Measurements from ENCODE around the gene SRPK2. TPM values are rescaled to one million over a fixed set of nuclear protein-coding genes. Genes with fewer than 3 reads are reported as not detected.

Gene SRPK2
- total and polyA plus RNA-seq, 4 donors = 7.8 to 19.7 (median 16.7) TPM

DNA sequence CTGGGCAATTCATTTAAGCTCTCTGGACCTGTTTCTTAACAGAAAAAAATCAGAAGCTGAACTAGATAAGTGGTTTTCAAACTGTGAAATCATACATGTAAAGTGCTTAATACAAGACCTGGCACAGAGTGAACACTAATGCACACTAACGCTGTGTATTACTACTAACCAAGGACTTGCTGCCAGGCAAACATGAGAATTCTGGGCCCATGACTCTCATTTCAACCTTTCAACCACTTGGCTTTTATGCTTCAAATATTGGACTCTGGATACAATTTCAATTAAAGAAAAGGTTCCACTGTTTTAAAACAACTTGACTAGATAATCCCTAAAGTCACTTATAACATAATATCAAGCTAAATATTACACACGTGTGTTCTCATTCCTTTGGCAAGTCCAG, 73.4 kb downstream of the SRPK2 start:
- 41% methylated on average over 2 of the region's 2 CpGs for WGBS
- Histone ChIP-seq H3K4me3 (ENCODE audit: low read depth in 1 of 3, low read length in 3 of 3) (no peak overlapping the region), H3K4me1 (ENCODE audit: control insufficient read depth in 4 of 4, insufficient read depth in 4 of 4, low read length in 3 of 4) (peaks cover 2 to 29% (median 9%) of the 10 kb centered on the region in 4 donors), H3K27me3 (ENCODE audit: control insufficient read depth in 4 of 4, insufficient read depth in 4 of 4, low read length in 3 of 4) (no peaks in the 10 kb centered on the region), H3K9me3 (ENCODE audit: control insufficient read depth in 4 of 4, low read length in 3 of 4) (no peaks in the 10 kb centered on the region), H3K27ac (ENCODE audit: low read depth in 1 of 2, low read length in 2 of 2) (no peak overlapping the region), H3K36me3 (ENCODE audit: control insufficient read depth in 4 of 4, insufficient read depth in 3 of 4, low read depth in 1 of 4, low read length in 3 of 4) (no peaks in the 10 kb centered on the region), H3K9ac (ENCODE audit: low read depth in 1 of 2, low read length in 2 of 2) (no peak overlapping the region)
- peak; percentile 18 for TF ChIP-seq HNF4G (IDR thresholded peaks at IDR 0.05)
- peak; percentile 47 to 78 for TF ChIP-seq RXRA (IDR thresholded peaks at IDR 0.05)
- TF ChIP-seq, protein P1, sequence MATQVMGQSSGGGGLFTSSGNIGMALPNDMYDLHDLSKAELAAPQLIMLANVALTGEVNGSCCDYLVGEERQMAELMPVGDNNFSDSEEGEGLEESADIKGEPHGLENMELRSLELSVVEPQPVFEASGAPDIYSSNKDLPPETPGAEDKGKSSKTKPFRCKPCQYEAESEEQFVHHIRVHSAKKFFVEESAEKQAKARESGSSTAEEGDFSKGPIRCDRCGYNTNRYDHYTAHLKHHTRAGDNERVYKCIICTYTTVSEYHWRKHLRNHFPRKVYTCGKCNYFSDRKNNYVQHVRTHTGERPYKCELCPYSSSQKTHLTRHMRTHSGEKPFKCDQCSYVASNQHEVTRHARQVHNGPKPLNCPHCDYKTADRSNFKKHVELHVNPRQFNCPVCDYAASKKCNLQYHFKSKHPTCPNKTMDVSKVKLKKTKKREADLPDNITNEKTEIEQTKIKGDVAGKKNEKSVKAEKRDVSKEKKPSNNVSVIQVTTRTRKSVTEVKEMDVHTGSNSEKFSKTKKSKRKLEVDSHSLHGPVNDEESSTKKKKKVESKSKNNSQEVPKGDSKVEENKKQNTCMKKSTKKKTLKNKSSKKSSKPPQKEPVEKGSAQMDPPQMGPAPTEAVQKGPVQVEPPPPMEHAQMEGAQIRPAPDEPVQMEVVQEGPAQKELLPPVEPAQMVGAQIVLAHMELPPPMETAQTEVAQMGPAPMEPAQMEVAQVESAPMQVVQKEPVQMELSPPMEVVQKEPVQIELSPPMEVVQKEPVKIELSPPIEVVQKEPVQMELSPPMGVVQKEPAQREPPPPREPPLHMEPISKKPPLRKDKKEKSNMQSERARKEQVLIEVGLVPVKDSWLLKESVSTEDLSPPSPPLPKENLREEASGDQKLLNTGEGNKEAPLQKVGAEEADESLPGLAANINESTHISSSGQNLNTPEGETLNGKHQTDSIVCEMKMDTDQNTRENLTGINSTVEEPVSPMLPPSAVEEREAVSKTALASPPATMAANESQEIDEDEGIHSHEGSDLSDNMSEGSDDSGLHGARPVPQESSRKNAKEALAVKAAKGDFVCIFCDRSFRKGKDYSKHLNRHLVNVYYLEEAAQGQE (IDR thresholded peaks at IDR 0.05) = peak; percentile 51
- peak; percentile 59 for TF ChIP-seq SP1 (IDR thresholded peaks at IDR 0.05)
- TF ChIP-seq HNF4A (conservative IDR thresholded peaks at IDR 0.05) = peak; percentile 70 to 75
- TF ChIP-seq YY1 (IDR thresholded peaks at IDR 0.05) = no peak
- DNase-seq (ENCODE audit: low spot score) = no peak

DNA sequence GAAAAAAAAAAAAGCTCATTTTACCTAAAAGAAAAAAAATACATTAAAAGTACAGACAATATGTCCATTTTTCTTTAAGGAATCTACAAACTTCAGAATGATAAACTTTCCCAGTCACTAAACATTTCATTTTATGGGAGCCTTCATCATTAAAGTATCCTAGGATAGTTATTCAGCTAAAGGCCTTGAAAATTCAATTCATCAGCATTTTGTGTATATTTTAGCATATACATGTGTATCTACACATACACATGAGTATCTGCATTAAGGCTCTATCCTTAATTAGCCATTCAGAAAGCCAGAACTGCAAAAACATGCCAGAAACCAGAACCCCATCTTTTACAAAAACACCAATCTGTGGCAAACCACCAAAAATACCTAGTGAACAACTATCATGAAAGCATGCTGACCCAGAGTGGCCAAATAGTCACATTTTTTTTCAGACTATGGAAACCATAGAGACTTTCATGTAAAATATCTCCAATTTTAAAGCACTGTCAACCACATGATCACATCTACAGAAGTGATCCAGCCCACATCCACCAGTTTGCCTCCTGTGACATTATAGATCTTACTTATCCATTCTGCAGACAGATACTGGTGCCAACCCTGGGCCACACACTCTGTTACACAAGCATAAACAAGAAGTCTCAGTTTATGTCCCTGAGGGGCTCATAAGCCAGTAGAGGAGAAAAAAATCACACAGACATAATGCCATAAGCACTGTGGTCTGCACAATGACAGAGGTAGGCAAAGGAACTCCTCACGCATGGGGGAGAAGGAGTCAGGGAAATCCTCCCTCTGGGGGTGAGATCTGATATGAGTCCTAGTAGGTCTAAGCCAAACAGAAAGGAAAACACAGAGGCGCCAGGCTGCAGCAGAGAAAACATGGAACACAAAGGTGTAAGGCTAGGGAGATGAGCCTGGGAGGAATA, 79.2 kb downstream of the SRPK2 start:
- no peak for DNase-seq (ENCODE audit: low spot score)
- H3K27ac ChIP-seq (ENCODE audit: low read depth in 1 of 2, low read length in 2 of 2) = no peak overlapping the region
- H3K9ac ChIP-seq (ENCODE audit: low read depth in 1 of 2, low read length in 2 of 2) = no peak overlapping the region
- 91% methylated on average over 2 of the region's 2 CpGs for WGBS
- peaks cover 0 to 2% (median 0%) of the 10 kb centered on the region in 4 donors for H3K4me1 ChIP-seq (ENCODE audit: control insufficient read depth in 4 of 4, insufficient read depth in 4 of 4, low read length in 3 of 4)
- H3K27me3 ChIP-seq (ENCODE audit: control insufficient read depth in 4 of 4, insufficient read depth in 4 of 4, low read length in 3 of 4) = no peaks in the 10 kb centered on the region
- no peaks in the 10 kb centered on the region for H3K9me3 ChIP-seq (ENCODE audit: control insufficient read depth in 4 of 4, low read length in 3 of 4)
- TF ChIP-seq, protein P2, sequence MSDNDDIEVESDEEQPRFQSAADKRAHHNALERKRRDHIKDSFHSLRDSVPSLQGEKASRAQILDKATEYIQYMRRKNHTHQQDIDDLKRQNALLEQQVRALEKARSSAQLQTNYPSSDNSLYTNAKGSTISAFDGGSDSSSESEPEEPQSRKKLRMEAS (IDR thresholded peaks at IDR 0.05) = no peak
- no peak for TF ChIP-seq GABPA (IDR thresholded peaks at IDR 0.05 in 1 of 2, conservative IDR thresholded peaks at IDR 0.05 in 1 of 2)
- H3K4me3 ChIP-seq (ENCODE audit: low read depth in 1 of 3, low read length in 3 of 3) = no peak overlapping the region
- H3K36me3 ChIP-seq (ENCODE audit: control insufficient read depth in 4 of 4, insufficient read depth in 3 of 4, low read depth in 1 of 4, low read length in 3 of 4) = no peaks in the 10 kb centered on the region

DNA sequence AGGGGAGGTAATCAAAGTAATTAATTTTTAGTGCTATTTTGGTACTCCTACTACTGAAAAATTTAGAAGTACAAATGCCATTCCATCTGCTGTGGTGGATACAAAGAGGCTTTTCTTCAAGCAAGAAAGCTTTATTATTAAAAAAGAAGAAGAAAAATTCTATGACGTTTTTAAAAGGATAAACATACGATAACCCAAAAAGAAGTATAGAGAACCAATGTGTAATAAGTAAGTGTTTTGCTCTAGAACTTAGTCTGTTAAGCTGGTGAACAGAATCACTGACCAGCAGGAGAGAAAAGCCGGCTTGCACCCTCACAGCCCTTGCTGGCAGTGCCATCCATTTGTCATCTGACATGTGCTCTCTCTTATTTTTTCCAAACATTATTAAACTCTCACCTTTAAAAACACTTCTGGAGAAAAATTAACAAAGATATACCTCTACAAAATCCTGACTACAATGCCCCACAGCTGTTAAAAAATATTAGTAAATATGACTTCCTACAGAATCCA, 81.5 kb downstream of the SRPK2 start:
- Histone ChIP-seq H3K4me3 (ENCODE audit: low read depth in 1 of 3, low read length in 3 of 3) (no peak overlapping the region), H3K9ac (ENCODE audit: low read depth in 1 of 2, low read length in 2 of 2) (no peak overlapping the region), H3K27me3 (ENCODE audit: control insufficient read depth in 4 of 4, insufficient read depth in 4 of 4, low read length in 3 of 4) (no peaks in the 10 kb centered on the region), H3K36me3 (ENCODE audit: control insufficient read depth in 4 of 4, insufficient read depth in 3 of 4, low read depth in 1 of 4, low read length in 3 of 4) (no peaks in the 10 kb centered on the region), H3K9me3 (ENCODE audit: control insufficient read depth in 4 of 4, low read length in 3 of 4) (no peaks in the 10 kb centered on the region), H3K27ac (ENCODE audit: low read depth in 1 of 2, low read length in 2 of 2) (no peak overlapping the region), H3K4me1 (ENCODE audit: control insufficient read depth in 4 of 4, insufficient read depth in 4 of 4, low read length in 3 of 4) (peaks cover 0 to 6% (median 0%) of the 10 kb centered on the region in 4 donors)
- DNase-seq (ENCODE audit: low spot score) = no peak
- 84% methylated on average over 3 of the region's 3 CpGs for WGBS
- TF ChIP-seq HNF4G (IDR thresholded peaks at IDR 0.05) (no peak), EGR1 (IDR thresholded peaks at IDR 0.05; ENCODE audit: low read depth in 2 of 2) (no peak), SP1 (IDR thresholded peaks at IDR 0.05) (no peak), YY1 (IDR thresholded peaks at IDR 0.05) (no peak), FOXA2 (IDR thresholded peaks at IDR 0.05) (no peak), RXRA (IDR thresholded peaks at IDR 0.05) (no peak), TAF1 (conservative IDR thresholded peaks at IDR 0.05) (no peak), NR2F2 (IDR thresholded peaks at IDR 0.05) (no peak), FOXA1 (IDR thresholded peaks at IDR 0.05) (no peak), JUND (IDR thresholded peaks at IDR 0.05) (no peak)
- TF ChIP-seq, protein P2 (IDR thresholded peaks at IDR 0.05) = no peak
- TF ChIP-seq, protein P3, sequence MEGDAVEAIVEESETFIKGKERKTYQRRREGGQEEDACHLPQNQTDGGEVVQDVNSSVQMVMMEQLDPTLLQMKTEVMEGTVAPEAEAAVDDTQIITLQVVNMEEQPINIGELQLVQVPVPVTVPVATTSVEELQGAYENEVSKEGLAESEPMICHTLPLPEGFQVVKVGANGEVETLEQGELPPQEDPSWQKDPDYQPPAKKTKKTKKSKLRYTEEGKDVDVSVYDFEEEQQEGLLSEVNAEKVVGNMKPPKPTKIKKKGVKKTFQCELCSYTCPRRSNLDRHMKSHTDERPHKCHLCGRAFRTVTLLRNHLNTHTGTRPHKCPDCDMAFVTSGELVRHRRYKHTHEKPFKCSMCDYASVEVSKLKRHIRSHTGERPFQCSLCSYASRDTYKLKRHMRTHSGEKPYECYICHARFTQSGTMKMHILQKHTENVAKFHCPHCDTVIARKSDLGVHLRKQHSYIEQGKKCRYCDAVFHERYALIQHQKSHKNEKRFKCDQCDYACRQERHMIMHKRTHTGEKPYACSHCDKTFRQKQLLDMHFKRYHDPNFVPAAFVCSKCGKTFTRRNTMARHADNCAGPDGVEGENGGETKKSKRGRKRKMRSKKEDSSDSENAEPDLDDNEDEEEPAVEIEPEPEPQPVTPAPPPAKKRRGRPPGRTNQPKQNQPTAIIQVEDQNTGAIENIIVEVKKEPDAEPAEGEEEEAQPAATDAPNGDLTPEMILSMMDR (IDR thresholded peaks at IDR 0.05; ENCODE audit: low read depth, low read length, missing input control) = no peak
- TF ChIP-seq, protein P4, sequence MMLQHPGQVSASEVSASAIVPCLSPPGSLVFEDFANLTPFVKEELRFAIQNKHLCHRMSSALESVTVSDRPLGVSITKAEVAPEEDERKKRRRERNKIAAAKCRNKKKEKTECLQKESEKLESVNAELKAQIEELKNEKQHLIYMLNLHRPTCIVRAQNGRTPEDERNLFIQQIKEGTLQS (IDR thresholded peaks at IDR 0.05) = no peak
- TF ChIP-seq, protein P5, sequence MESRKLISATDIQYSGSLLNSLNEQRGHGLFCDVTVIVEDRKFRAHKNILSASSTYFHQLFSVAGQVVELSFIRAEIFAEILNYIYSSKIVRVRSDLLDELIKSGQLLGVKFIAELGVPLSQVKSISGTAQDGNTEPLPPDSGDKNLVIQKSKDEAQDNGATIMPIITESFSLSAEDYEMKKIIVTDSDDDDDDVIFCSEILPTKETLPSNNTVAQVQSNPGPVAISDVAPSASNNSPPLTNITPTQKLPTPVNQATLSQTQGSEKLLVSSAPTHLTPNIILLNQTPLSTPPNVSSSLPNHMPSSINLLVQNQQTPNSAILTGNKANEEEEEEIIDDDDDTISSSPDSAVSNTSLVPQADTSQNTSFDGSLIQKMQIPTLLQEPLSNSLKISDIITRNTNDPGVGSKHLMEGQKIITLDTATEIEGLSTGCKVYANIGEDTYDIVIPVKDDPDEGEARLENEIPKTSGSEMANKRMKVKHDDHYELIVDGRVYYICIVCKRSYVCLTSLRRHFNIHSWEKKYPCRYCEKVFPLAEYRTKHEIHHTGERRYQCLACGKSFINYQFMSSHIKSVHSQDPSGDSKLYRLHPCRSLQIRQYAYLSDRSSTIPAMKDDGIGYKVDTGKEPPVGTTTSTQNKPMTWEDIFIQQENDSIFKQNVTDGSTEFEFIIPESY (IDR thresholded peaks at IDR 0.05) = no peak
